Breast epithelium (tissue), 3 donors: ENCODE data around the gene ANKRD44.

ENCODE experiments used
- CTCF ChIP-seq, 3 donors: fragments of 450-650 bp; IDR thresholded peaks; one replicate each; pipeline ENCODE4 v1.5.1; 2016 to 2017; ENCODE audit warnings: antibody characterized with exemption in 3 of 3, mild to moderate bottlenecking in 3 of 3, moderate library complexity in 3 of 3
- POLR2A ChIP-seq: fragments of 450-650 bp; IDR thresholded peaks from one replicate; pipeline ENCODE4 v1.6.1; 2016; ENCODE audit warnings: antibody characterized with exemption, mild to moderate bottlenecking, moderate library complexity
- POLR2AphosphoS5 ChIP-seq, 3 donors: sonication (generic); formaldehyde crosslinking; IDR thresholded peaks; one replicate each; pipeline ENCODE4 v1.6.1; 2017; ENCODE audit warnings: antibody characterized with exemption in 3 of 3

DNA sequence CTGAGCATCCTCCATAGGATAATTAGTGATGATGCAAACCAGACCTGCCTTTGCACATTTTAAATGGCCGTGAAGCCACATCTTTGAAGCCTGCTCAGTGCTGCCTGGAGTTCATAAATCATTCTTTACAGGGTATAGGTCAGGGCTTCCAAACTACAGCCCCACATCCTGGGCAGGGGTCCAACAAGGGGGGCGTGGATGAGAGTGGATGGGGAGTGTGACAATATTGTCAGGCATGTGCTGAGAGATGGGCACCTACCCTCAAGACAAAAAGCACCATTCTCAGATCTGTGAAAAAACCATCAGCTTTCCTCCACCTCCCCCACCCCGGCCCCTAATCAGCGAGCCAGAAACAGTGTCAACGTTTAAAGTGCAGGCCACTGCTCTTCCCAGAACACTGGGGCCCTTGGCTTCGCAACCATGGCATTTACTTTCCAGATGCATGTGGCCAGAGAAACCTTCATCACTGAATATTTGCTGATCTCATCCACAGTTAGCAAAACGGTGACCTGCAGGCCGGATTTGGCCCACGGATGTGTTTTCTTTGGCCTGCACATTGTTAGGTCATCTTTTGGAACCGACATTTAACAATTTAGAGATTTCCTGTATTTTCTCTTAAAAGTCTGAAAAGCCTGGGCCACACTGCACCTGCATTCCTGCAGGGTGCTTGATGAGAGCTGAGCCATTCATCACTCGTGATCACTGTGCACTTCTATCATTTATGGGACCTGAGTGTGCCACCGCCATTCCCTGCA is 130.7 kb downstream of the ANKRD44 start:
- TF ChIP-seq CTCF (IDR thresholded peaks at IDR 0.05): no peak
- no peak for TF ChIP-seq POLR2A
- TF ChIP-seq POLR2AphosphoS5 (IDR thresholded peaks at IDR 0.05): peak in 1 of 3 donors; percentile 59
